ENCODE data around the gene SH3YL1.
"Not testable (repeated sequence)": the region's sequence is repeated elsewhere in the genome, so short reads cannot be mapped to it uniquely, and the experiment has no call there.

The SH3YL1 gene

DNA sequence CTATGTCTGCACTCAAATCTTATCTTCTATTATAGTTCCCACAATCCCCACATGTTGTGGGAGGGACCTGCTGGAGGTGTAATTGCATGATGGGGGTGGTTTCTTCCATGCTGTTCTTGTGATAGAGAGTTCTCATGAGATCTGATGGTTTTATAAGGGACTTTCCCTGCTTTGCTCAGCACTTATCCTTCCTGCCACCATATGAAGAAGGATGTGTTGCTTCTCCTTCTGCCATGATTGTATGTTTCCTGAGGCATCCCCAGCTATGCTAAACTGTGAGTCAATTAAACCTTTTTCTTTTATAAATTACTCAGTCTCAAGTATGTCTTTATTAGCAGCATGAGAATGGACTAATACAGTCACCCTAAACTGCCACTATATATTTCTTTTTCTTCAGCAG lies 79.1 kb downstream of the SH3YL1 start:
- no peak for DNase-seq (ENCODE audit: low read depth in 2 of 3, low spot score in 1 of 3)

DNA sequence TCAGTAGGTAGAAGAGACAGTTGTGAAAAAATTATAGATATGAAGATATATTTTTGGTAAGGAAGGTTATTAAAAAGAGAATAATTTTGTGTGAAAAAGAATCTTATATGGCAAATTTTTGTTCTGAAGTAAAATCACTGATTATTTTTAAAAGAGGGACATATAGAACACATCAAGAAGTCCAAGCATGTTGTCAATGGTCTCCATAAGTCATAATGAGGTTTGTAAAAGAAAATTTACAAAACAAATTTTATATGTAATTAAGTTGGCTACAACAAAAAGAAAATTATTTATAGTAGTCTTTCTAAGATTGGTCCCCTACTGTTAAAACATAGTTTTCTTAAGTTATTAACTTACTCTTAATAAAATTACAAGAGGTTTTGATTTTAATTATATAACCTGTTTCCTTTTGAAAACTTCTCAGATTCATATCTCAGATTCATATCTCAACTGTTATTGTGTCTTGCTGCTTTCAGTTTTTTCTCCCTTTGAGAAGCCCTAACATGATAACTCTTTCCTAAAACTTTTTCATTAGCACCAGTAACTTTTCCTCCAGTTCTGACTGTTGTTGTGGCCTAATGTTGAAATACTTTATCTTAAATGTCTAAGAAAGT lies 81.2 kb downstream of the SH3YL1 start:
- no peak for DNase-seq (ENCODE audit: low read depth in 2 of 3, low spot score in 1 of 3)

DNA sequence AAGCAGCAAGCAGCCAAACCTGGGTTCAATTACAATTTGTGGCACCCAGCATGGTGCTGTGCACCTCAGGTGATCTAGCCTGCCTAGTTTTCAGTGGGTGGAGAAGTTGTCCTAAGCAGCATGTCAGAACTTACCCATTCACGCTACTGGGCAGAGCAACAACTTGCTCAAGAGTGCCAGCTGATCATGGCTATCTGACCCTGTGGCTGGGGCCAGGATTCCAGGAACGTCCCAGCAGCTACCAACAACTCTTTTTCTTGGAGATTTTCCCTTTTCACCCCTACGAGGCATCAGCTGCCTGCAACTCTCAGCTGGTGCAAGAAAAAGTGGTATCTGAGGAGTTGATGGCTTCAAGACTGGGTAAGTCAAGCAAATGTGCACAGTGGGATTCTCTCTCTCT lies 83.5 kb downstream of the SH3YL1 start:
- no peak for DNase-seq (ENCODE audit: low read depth in 2 of 3, low spot score in 1 of 3)

DNA sequence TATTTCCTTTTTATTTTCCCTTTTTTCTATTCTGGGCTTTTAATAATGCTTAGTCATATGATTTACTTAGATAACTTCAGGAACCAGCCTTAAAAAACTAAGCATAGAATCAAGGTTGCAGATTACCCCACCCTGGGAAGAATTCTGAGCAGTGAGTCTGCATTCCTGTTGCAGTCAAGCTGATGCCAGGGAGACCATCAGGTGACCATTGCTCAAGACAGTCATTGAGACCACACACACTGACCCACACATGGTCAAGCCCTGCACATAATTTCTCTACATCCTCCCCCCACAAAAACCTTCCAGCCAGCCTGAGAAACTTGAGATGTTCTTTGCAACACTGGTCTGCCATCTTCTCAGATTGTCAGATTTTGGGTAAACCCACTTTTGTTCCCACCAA lies 83.9 kb downstream of the SH3YL1 start:
- no peak for DNase-seq (ENCODE audit: low read depth in 2 of 3, low spot score in 1 of 3)

DNA sequence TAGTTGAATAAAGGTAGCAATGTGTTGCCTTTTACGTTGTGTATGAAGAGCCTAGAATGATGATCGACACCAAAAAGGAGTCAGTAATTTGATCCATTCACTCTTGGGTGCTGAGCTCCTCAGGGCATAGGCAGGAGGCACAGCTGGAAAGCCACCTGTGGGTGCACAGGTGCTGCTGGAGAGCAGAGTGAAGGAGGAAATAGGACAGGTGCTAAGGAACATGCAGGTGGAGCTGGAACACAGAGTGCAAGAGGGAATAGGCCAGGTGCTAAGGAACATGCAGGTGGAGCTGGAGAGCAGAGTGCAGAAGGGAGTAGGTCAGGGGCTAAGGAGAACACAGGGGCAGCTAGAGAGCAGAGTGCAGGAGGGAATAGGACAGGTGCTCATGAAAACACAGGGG lies 86.1 kb downstream of the SH3YL1 start:
- no peak for DNase-seq (ENCODE audit: low read depth in 2 of 3, low spot score in 1 of 3)

DNA sequence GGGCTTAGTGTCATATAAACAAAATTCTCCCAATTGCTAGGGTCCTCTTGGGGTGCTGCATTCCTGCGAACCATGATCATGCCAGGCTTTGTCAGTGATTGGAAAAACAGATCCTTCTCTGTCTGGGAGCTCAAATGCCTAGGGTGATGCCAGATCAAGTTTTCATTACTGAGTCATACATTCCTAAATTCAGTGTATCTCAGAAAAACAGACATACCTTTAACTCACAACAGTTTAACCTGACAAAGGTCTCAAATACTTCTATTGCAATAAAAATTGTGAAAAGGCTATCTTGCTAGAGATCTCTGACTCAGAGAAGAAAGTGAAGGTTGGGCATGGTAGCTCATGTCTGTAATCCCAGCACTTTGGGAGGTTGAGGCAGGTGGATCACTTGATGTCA lies 86.9 kb downstream of the SH3YL1 start:
- no peak for DNase-seq (ENCODE audit: low read depth in 2 of 3, low spot score in 1 of 3)

DNA sequence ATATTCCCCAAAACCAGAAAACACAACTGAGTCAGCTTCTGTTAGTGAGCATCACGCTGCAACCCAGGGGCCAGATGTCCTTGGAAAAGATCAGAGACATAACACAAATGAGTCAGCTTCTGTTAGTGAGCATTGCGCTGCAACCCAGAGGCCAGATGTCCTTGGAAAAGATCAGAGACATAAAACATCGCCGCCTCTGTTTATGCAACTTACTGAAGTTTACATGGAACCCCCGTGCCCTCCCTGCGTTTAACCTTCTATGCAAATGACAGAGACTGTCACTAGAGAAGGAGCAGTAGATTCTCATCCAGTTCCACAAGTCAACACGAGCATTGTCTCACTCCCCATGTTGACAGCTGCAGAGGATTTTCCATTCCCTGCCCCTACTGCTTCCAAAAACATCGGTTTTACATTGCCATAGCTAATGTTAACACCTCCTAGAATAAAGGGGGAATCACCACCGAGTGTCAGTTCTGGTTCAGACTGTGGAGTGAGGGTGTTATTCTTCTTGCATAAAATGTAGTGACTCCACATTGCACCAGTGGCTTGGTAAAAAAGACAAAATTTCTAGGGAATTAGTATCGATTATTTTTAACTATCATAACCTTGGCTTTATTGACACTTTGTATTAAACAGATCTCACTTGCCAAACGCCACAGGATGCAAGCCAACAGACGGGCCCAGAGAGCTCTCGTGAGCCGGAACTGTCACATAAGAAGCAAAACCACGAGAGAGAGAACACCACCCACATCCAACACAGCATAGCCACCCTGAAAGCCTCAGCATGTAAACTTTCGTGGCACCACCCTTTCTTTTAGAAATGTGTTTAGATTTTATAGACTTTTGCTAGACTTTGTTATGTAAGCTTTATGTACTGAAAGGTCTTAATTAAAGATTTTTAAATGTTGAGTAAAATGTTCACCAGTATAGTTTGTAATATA lies 87.7 kb downstream of the SH3YL1 start:
- DNase-seq (ENCODE audit: low read depth in 2 of 3, low spot score in 1 of 3) = peak in 2 of 3 donors; percentile 8 to 15

DNA sequence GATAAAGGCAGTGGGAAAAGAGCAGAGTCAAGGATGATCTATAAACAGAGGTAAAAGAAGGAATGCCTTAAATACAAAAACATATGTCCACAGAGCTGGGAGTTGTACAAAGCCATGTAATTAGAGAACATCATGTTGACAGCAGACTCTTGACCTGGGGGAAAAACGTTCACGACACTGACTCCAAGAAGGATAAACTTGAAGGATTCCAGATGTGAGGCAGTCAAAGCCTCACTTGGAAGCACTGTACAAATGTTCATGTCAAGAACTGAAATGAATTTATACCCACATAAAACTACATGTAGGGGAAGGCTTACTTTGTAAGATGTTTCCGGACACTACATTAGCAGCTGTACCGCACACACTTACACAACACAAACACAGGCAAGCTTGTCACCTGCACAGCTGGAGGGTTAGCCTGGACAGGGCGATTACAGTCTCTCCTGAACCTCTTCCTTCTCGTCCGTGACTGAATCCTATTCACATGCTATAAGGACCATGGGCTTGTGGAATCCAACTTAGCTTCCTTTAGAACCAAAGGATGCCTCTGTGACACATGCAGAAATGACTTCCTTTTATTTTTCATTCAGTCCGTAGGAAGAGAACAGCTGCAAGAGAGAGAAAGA lies 88.6 kb downstream of the SH3YL1 start:
- DNase-seq (ENCODE audit: low read depth in 2 of 3, low spot score in 1 of 3) = no peak

DNA sequence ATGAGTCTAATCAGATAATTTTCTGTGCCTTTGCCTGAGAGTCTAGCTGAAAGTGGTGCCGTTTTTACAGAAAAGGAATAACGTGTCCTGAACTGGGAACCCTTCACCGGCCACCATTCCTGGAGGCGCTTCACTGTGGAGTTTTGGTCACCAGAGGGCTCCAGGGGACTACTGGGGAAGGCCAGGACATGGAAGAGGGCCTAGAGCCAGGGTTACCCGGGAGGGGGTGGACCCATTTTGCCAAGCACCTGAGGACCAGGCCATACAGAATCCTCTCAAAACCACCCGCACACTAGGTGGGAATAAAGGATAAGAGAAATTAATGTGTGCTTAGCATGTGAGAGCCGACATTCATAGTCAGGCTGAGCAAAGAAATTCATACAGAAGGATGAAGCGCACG lies 91.7 kb downstream of the SH3YL1 start:
- DNase-seq (ENCODE audit: low read depth in 2 of 3, low spot score in 1 of 3) = not testable (repeated sequence)

DNA sequence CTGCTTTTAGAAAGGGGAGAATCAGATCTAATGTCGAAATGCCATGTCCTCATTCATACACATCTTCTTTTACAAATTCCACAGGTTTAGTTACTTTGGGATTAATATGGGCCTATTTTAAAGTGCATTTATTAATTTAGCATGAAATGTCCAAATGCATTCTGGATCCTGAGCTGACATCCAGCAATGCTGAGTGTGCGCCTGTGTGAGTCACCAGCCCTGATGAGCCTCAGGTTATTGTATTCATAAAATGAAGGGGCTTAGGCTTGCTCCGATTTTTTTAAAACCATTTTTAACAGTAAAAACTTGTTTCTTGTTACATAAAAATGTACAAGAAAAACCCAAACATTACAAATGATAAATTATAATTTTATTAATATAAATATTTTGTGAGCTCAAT lies 94.1 kb downstream of the SH3YL1 start:
- DNase-seq (ENCODE audit: low read depth in 2 of 3, low spot score in 1 of 3) = no peak

Data from stimulated activated CD4-positive, alpha-beta T cell treated with anti-CD3 and anti-CD28 coated beads, Interleukin-12 subunit alpha, Interleukin-12 subunit beta, amount 100 ng/mL, for 48 hours (primary cell).